Suprapubic skin (tissue), 4 donors: ENCODE measurements around the gene TRPM2. TPM values are rescaled to one million over a fixed set of nuclear protein-coding genes. Genes with fewer than 3 reads are reported as not detected.

Experiments
- DNase-seq, 2 donors: peaks; one replicate each; pipeline ENCODE4 v3.0.0-alpha.2; 2019; ENCODE audit warnings: low spot score in 2 of 2
- H3K27ac ChIP-seq: fragments of 200-600 bp; sonication (generic); one replicate; pipeline ENCODE4 v1.5.1; 2019
- H3K27me3 ChIP-seq: fragments of 200-600 bp; sonication (generic); one replicate; pipeline ENCODE4 v1.5.1; 2019
- H3K36me3 ChIP-seq: fragments of 200-600 bp; sonication (generic); one replicate; pipeline ENCODE4 v1.5.1; 2019
- H3K4me1 ChIP-seq: fragments of 200-600 bp; sonication (generic); one replicate; pipeline ENCODE4 v1.5.1; 2019
- H3K4me3 ChIP-seq: fragments of 200-600 bp; sonication (generic); one replicate; pipeline ENCODE4 v1.5.1; 2019; ENCODE audit warnings: mild to moderate bottlenecking
- H3K9me3 ChIP-seq: fragments of 200-600 bp; sonication (generic); one replicate; pipeline ENCODE4 v1.5.1; 2019
- CTCF ChIP-seq, 2 donors: fragments of 200-600 bp in 1 of 2; fragments of 450-650 bp in 1 of 2; sonication (generic) in 1 of 2; IDR thresholded peaks; one replicate each; pipeline ENCODE4 v1.5.1; 2016 to 2019; ENCODE audit warnings: antibody characterized with exemption in 2 of 2, mild to moderate bottlenecking in 1 of 2, moderate library complexity in 1 of 2
- EP300 ChIP-seq: sonication (generic); formaldehyde crosslinking; IDR thresholded peaks from one replicate; pipeline ENCODE4 v1.6.1; 2017; ENCODE audit warnings: antibody characterized with exemption
- POLR2A ChIP-seq, 2 donors: fragments of 450-650 bp; IDR thresholded peaks; one replicate each; pipeline ENCODE4 v1.6.1; 2017; ENCODE audit warnings: antibody characterized with exemption in 2 of 2, mild to moderate bottlenecking in 2 of 2, moderate library complexity in 2 of 2
- POLR2AphosphoS5 ChIP-seq, 3 donors: sonication (generic); formaldehyde crosslinking; IDR thresholded peaks; one replicate each; pipeline ENCODE4 v1.6.1; 2017; ENCODE audit warnings: antibody characterized with exemption in 3 of 3
- WGBS: methylation state at CpG from one replicate; pipeline ENCODE4 v1.1.5; 2018; 5-methylcytosine and 5-hydroxymethylcytosine counted together
- total RNA-seq, 4 donors: library from RNA; depleted of rRNA; stranded (reverse); fragments of >200 nt; gene quantifications; one replicate each; pipeline ENCODE4 v1.1.0, GENCODE V29; 2016

The TRPM2 gene
- total RNA-seq, 4 donors from 2014 or later, result 2.5 to 4.2 (median 3.2) TPM

- DNase-seq, result peak; percentile 48 to 64
- 90% methylated on average over 20 of the region's 36 CpGs for WGBS
- no peaks in the 10 kb centered on the region for H3K27me3 ChIP-seq
These were observed 113.8 kb downstream of the TRPM2 start for GRCh38 chr21:44466996-44467858.

DNA sequence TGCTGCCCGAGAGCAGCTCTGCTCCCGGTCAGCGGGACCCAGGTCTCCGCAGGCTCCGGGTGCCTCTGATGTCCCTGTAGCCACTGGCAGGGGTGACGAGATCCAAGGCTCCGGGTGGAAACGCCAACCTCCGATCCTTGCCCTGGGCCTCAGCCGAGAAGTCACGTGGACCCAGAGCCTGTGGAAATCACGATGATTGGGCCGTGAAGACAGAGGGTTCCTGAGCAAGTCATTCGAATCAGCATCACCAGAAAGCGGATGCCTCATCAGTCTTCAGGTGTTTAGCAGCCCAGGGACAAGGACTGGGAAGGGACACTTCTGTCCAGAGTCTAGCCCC is 114.4 kb downstream of the TRPM2 start:
- Histone ChIP-seq H3K4me3 (no peak overlapping the region), H3K27me3 (no peaks in the 10 kb centered on the region), H3K4me1 (no peaks in the 10 kb centered on the region), H3K36me3 (no peaks in the 10 kb centered on the region), H3K9me3 (no peaks in the 10 kb centered on the region), H3K27ac (no peak overlapping the region)
- WGBS, result 94% methylated on average over 14 of the region's 15 CpGs
- peak; percentile 42 to 71 for DNase-seq
- no peak for TF ChIP-seq EP300
- TF ChIP-seq CTCF (IDR thresholded peaks at IDR 0.05), result no peak
- no peak for TF ChIP-seq POLR2A (IDR thresholded peaks at IDR 0.05)
- no peak for TF ChIP-seq POLR2AphosphoS5 (IDR thresholded peaks at IDR 0.05)

More at GRCh38 chr21:44466996-44467858, 113.8 kb downstream of the TRPM2 start:
- Histone ChIP-seq H3K36me3 (no peaks in the 10 kb centered on the region), H3K4me3 (no peak overlapping the region), H3K9me3 (no peaks in the 10 kb centered on the region), H3K27ac (no peak overlapping the region), H3K4me1 (no peaks in the 10 kb centered on the region)
- no peak for TF ChIP-seq POLR2A (IDR thresholded peaks at IDR 0.05)
- TF ChIP-seq EP300, result no peak
- no peak for TF ChIP-seq CTCF (IDR thresholded peaks at IDR 0.05)
- no peak for TF ChIP-seq POLR2AphosphoS5 (IDR thresholded peaks at IDR 0.05)

DNA sequence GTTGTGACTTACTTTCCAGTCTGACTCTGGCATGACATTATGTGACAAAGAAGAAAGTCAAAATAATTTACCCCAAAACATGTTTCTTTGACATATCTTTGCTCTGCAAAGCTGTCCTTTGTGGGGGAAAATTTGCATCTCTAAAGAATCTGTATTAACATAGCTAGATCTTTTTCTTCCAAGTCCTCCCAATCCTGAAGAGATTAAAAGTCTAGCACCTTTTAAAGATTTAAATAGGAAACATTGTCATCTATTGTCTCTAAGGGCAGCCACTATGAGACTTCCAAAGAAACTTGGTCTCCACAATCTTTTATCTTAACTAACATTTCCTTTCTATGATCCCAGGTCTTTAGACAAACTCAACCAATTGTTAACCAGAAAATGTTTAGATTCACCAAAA is 117.9 kb downstream of the TRPM2 start:
- H3K27me3 ChIP-seq, result no peaks in the 10 kb centered on the region
- no peaks in the 10 kb centered on the region for H3K9me3 ChIP-seq
- no peaks in the 10 kb centered on the region for H3K4me1 ChIP-seq
- no peak for TF ChIP-seq EP300
- no peak for TF ChIP-seq POLR2A (IDR thresholded peaks at IDR 0.05)
- TF ChIP-seq CTCF (IDR thresholded peaks at IDR 0.05), result no peak
- TF ChIP-seq POLR2AphosphoS5 (IDR thresholded peaks at IDR 0.05), result no peak
- DNase-seq, result no peak
- H3K36me3 ChIP-seq, result no peaks in the 10 kb centered on the region
- no peak overlapping the region for H3K27ac ChIP-seq
- no peak overlapping the region for H3K4me3 ChIP-seq

GRCh38 chr21:44471996-44472395 is 118.6 kb downstream of the TRPM2 start:
- Histone ChIP-seq H3K4me1 (no peaks in the 10 kb centered on the region), H3K9me3 (no peaks in the 10 kb centered on the region), H3K27me3 (no peaks in the 10 kb centered on the region), H3K36me3 (no peaks in the 10 kb centered on the region), H3K27ac (no peak overlapping the region), H3K4me3 (no peak overlapping the region)
- no peak for DNase-seq
- no peak for TF ChIP-seq POLR2A (IDR thresholded peaks at IDR 0.05)
- no peak for TF ChIP-seq CTCF (IDR thresholded peaks at IDR 0.05)
- TF ChIP-seq EP300, result no peak
- TF ChIP-seq POLR2AphosphoS5 (IDR thresholded peaks at IDR 0.05), result no peak
- WGBS, result 83% methylated on average over 6 of the region's 6 CpGs

- H3K4me3 ChIP-seq, result no peak overlapping the region
- H3K27ac ChIP-seq, result no peak overlapping the region
- 92% methylated on average over 18 of the region's 19 CpGs for WGBS
- H3K9me3 ChIP-seq, result no peaks in the 10 kb centered on the region
- H3K36me3 ChIP-seq, result no peaks in the 10 kb centered on the region
- DNase-seq, result peak; percentile 24 to 61
- TF ChIP-seq POLR2A (IDR thresholded peaks at IDR 0.05) (no peak), POLR2AphosphoS5 (IDR thresholded peaks at IDR 0.05) (no peak), CTCF (IDR thresholded peaks at IDR 0.05) (no peak), EP300 (no peak)
- H3K27me3 ChIP-seq, result no peaks in the 10 kb centered on the region
- H3K4me1 ChIP-seq, result no peaks in the 10 kb centered on the region
These were observed 120.6 kb downstream of the TRPM2 start for GRCh38 chr21:44473915-44474555.
